Vagina (tissue), 2 donors: ENCODE data around the gene ZCCHC7.

Experiments
- CTCF ChIP-seq, 3 experiments: fragments of 450-650 bp in 2 of 3; fragments of 200-600 bp in 1 of 3; sonication (generic) in 1 of 3; IDR thresholded peaks; one replicate each; pipeline ENCODE4 v1.5.1; 2017 to 2019; ENCODE audit warnings: antibody characterized with exemption in 3 of 3, mild to moderate bottlenecking in 2 of 3, moderate library complexity in 2 of 3
- POLR2A ChIP-seq, 2 donors: fragments of 450-650 bp; IDR thresholded peaks; one replicate each; pipeline ENCODE4 v1.6.1; 2017; ENCODE audit warnings: antibody characterized with exemption in 2 of 2, mild to moderate bottlenecking in 2 of 2, moderate library complexity in 2 of 2
- POLR2AphosphoS5 ChIP-seq, 2 donors: sonication (generic); formaldehyde crosslinking; IDR thresholded peaks; one replicate each; pipeline ENCODE4 v1.9.0; 2017; ENCODE audit warnings: antibody characterized with exemption in 2 of 2, mild to moderate bottlenecking in 2 of 2, low read depth in 1 of 2; ENCODE audit not compliant: insufficient read depth in 1 of 2

GRCh38 chr9:37300620-37301019, 180.2 kb downstream of the ZCCHC7 start:
- TF ChIP-seq CTCF (IDR thresholded peaks at IDR 0.05) (no peak), POLR2AphosphoS5 (IDR thresholded peaks at IDR 0.05; ENCODE audit: insufficient read depth in 1 of 2, low read depth in 1 of 2) (no peak), POLR2A (IDR thresholded peaks at IDR 0.05) (no peak)
